Pancreas (tissue), 10 donors: Measurements from ENCODE around the gene PEX26. TPM values are rescaled to one million over a fixed set of nuclear protein-coding genes. Genes with fewer than 3 reads are reported as not detected.
"Not testable (repeated sequence)": the region's sequence is repeated elsewhere in the genome, so short reads cannot be mapped to it uniquely, and the experiment has no call there.

ENCODE experiments used
- ATAC-seq, 4 donors: fragments of 200-7000 bp; cut with Tn5 transposase; one replicate each; pipeline versions ENCODE4 v1.8.0 to v1.9.1; 2020; ENCODE audit warnings: mild to moderate bottlenecking in 4 of 4, moderate library complexity in 4 of 4
- DNase-seq, 6 donors: peaks; one replicate each; pipeline ENCODE4 v3.0.0-alpha.2; 2020
- FAIRE-seq: peaks from 2 replicates; lab custom pipeline; 2012; peaks lifted over from hg19 to GRCh38; lab: Jason Lieb, UNC
- H3K27ac ChIP-seq, 4 donors: fragments of 200-600 bp; sonication (generic); 1 replicate in 3 of 4; 2 replicates in 1 of 4; pipeline versions ENCODE4 v1.5.0 to v1.8.0; 2020
- H3K27me3 ChIP-seq, 4 donors: fragments of 200-600 bp; one replicate each; pipeline ENCODE4 v1.8.0; 2021
- H3K36me3 ChIP-seq, 3 donors: fragments of 200-600 bp; sonication (generic) in 1 of 3; one replicate each; pipeline versions ENCODE4 v1.5.0 to v1.8.0; 2020 to 2021
- H3K4me1 ChIP-seq, 3 donors: fragments of 200-600 bp; one replicate each; pipeline ENCODE4 v1.8.0; 2021
- H3K4me3 ChIP-seq, 4 donors: fragments of 200-600 bp; sonication (generic) in 2 of 4; one replicate each; pipeline versions ENCODE4 v1.5.0 to v1.8.0; 2020 to 2021
- H3K9me3 ChIP-seq, 4 donors: fragments of 200-600 bp; one replicate each; pipeline ENCODE4 v1.8.0; 2021
- CTCF ChIP-seq, 4 donors: fragments of 200-600 bp; sonication (generic) in 3 of 4; IDR thresholded peaks; one replicate each; pipeline versions ENCODE4 v1.5.0 to v1.8.0; 2021; ENCODE audit warnings: antibody characterized with exemption in 4 of 4
- WGBS, 2 donors: extraction: QIAGEN DNeasy Blood & Tissue Kit; methylation state at CpG; one replicate each; pipeline ENCODE4 v1.1.7; 2013; 5-methylcytosine and 5-hydroxymethylcytosine counted together
- intact Hi-C, 3 donors: fragments of 100-400 bp; cut with DNase I; formaldehyde crosslinking; loops; one replicate each; pipeline versions ENCODE4 v1.11.1 to v1.14.2; 2022
- polyA plus RNA-seq, 2 donors: library from polyadenylated mRNA; stranded (reverse); fragments of 200-250 nt; gene quantifications; one replicate each; pipeline ENCODE4 v1.2.3, GENCODE V29; 2013
- total RNA-seq, 6 donors: library from RNA; stranded (reverse); fragmentation: NEBNext Ultra II Directional in 4 of 6; extraction: Animal tissue kit (Norgen Biotek cat#: 25700) in 4 of 6; gene quantifications; one replicate each; pipeline versions ENCODE4 v1.2.1 to v1.2.4, GENCODE V29; 2021 to 2023
- donor health status: healthy with polysubstance abuse.
- donor health status: DM: no; HTN: no; CAD: no; lungs with moderate emphysema.
- donor health status: DM: no; HTN: no; CAD: no.
- donor health status: control.
- donor health status: control.
- donor health status: Bipolar disorder and iron deficiency.
- donor health status: DM: yes; HTN: yes; CAD: no.
- donor health status: DM: no; HTN: no; CAD: no.
- donor health status: DM: no; HTN: no; CAD: no.
- donor health status: DM: yes; HTN: yes; CAD: no.

PEX26 gene
- total and polyA plus RNA-seq, 8 donors, result 9.3 to 26.5 (median 14.3) TPM

GRCh38 chr22:18070556-18071306 is 7.1 kb upstream of the PEX26 start:
- intact Hi-C loops, result loop anchor here in 2 of 3 donors (5.0 to 10.0 kb wide), 2 partner anchors 166 to 243 kb away; no protein-coding TSS in a partner anchor
- H3K4me3 ChIP-seq, result no peak overlapping the region
- WGBS, 2 donors, result 68 to 73% methylated on average over 14 of the region's 14 CpGs
- FAIRE-seq (no peak), DNase-seq (peak in 1 of 6 donors; percentile 49), ATAC-seq (peak in 2 of 4 donors; percentile 17 to 32)
- no peaks in the 10 kb centered on the region for H3K36me3 ChIP-seq
- no peaks in the 10 kb centered on the region for H3K4me1 ChIP-seq
- H3K27me3 ChIP-seq, result no peaks in the 10 kb centered on the region
- no peaks in the 10 kb centered on the region for H3K9me3 ChIP-seq
- no peak for TF ChIP-seq CTCF (IDR thresholded peaks at IDR 0.05)
- H3K27ac ChIP-seq, result no peak overlapping the region

- H3K9me3 ChIP-seq, H3K27ac ChIP-seq, H3K4me3 ChIP-seq, H3K4me1 ChIP-seq, H3K36me3 ChIP-seq, DNase-seq, H3K27me3 ChIP-seq, ATAC-seq, FAIRE-seq: not testable (repeated sequence)
- WGBS, 2 donors, result 76 to 80% methylated on average over 7 of the region's 7 CpGs
- intact Hi-C loops, result loop anchor here in 2 of 3 donors (5.0 to 10.0 kb wide), 2 partner anchors 167 to 244 kb away; no protein-coding TSS in a partner anchor
Measured at GRCh38 chr22:18071307-18071967, 6.4 kb upstream of the PEX26 start.

GRCh38 chr22:18071968-18072310 is 5.9 kb upstream of the PEX26 start:
- TF ChIP-seq CTCF (IDR thresholded peaks at IDR 0.05), result no peak
- H3K27ac ChIP-seq, result no peak overlapping the region
- no peak for FAIRE-seq
- DNase-seq, result peak in 1 of 6 donors; percentile 7
- no peak overlapping the region for H3K4me3 ChIP-seq
- ATAC-seq, result no peak
- intact Hi-C loops, result loop anchor here in 2 of 3 donors (5.0 to 10.0 kb wide), 2 partner anchors 167 to 245 kb away; no protein-coding TSS in a partner anchor
- H3K9me3 ChIP-seq, result no peaks in the 10 kb centered on the region
- no peaks in the 10 kb centered on the region for H3K36me3 ChIP-seq
- peaks cover 4 to 8% (median 8%) of the 10 kb centered on the region in 3 donors for H3K4me1 ChIP-seq
- WGBS, 2 donors, result 22 to 45% methylated on average over 1 of the region's 1 CpG
- no peaks in the 10 kb centered on the region for H3K27me3 ChIP-seq

- Histone ChIP-seq H3K4me3 (no peak overlapping the region), H3K27ac (no peak overlapping the region), H3K9me3 (no peaks in the 10 kb centered on the region), H3K4me1 (peaks cover 7 to 12% (median 9%) of the 10 kb centered on the region in 3 donors), H3K36me3 (no peaks in the 10 kb centered on the region), H3K27me3 (no peaks in the 10 kb centered on the region)
- no peak for TF ChIP-seq CTCF (IDR thresholded peaks at IDR 0.05)
- DNase-seq (no peak), FAIRE-seq (no peak), ATAC-seq (no peak)
- WGBS, 2 donors, result 73 to 83% methylated on average over 2 of the region's 2 CpGs
- intact Hi-C loops, result loop anchor here in 2 of 3 donors (5.0 to 10.0 kb wide), 2 partner anchors 169 to 246 kb away; no protein-coding TSS in a partner anchor
Measured at GRCh38 chr22:18073467-18073866, 4.3 kb upstream of the PEX26 start.

GRCh38 chr22:18073927-18074326 is 3.9 kb upstream of the PEX26 start:
- 80% methylated on average over 4 of the region's 4 CpGs for WGBS, 2 donors
- not testable (repeated sequence) for H3K27ac ChIP-seq, H3K4me3 ChIP-seq, ATAC-seq, H3K9me3 ChIP-seq, FAIRE-seq, DNase-seq, H3K27me3 ChIP-seq, H3K36me3 ChIP-seq
- intact Hi-C loops, result loop anchor here in 2 of 3 donors (5.0 to 10.0 kb wide), 2 partner anchors 169 to 247 kb away; no protein-coding TSS in a partner anchor
- peaks cover 7 to 15% (median 11%) of the 10 kb centered on the region in 3 donors for H3K4me1 ChIP-seq
